A673 (cell line): ENCODE data around the gene ESPL1.

Experiments
- CTCF ChIP-seq: fragments of 300-800, 200-600 bp; sonication (generic); conservative IDR thresholded peaks from 2 replicates; pipeline ENCODE4 v1.5.1; 2017; ENCODE audit warnings: low read depth, mild to moderate bottlenecking, antibody characterized with exemption, low read length, moderate library complexity, mixed read lengths
- EZH2 ChIP-seq: fragments of 200-600 bp; sonication (generic); IDR thresholded peaks from 2 replicates; pipeline ENCODE4 v1.6.1; 2017; ENCODE audit warnings: borderline replicate concordance, low read depth, mild to moderate bottlenecking, mixed read lengths, antibody characterized with exemption, low read length; ENCODE audit not compliant: poor library complexity, severe bottlenecking

- TF ChIP-seq CTCF (no peak), EZH2 (no peak)
Measured at GRCh38 chr12:53255996-53256395, 12.1 kb upstream of the ESPL1 start.
